C4-2B (cell line): Measurements from ENCODE around the gene TCF7L1.

Experiments used
- ZFX ChIP-seq: fragments of 450-650 bp; IDR thresholded peaks from 2 replicates; pipeline ENCODE4 v1.6.1; 2017
- TF ChIP-seq, protein P1 (sequence below): fragments of 450-650 bp; conservative IDR thresholded peaks from 2 replicates; pipeline ENCODE4 v1.5.1; 2017; ENCODE audit warnings: mild to moderate bottlenecking

DNA sequence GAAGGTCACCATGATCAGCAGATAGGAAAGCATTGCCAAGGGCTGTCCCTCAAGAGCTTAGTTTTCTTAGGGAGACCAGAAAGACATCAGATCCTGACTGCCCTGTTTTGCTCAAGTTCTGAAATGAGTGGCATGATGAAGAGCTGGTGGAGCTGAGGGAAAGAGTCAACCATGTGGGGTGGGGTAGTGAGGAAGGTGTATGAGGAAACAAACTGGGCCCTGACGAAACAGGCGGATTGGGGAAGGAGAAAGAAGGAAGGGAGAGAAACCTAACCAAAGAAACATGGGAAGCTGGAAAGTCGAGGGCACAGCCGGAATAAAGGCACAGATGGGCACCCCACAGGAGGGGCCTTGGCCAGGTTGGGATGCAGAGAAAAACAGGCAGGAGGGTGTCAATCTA is 186.6 kb downstream of the TCF7L1 start:
- TF ChIP-seq, protein P1, sequence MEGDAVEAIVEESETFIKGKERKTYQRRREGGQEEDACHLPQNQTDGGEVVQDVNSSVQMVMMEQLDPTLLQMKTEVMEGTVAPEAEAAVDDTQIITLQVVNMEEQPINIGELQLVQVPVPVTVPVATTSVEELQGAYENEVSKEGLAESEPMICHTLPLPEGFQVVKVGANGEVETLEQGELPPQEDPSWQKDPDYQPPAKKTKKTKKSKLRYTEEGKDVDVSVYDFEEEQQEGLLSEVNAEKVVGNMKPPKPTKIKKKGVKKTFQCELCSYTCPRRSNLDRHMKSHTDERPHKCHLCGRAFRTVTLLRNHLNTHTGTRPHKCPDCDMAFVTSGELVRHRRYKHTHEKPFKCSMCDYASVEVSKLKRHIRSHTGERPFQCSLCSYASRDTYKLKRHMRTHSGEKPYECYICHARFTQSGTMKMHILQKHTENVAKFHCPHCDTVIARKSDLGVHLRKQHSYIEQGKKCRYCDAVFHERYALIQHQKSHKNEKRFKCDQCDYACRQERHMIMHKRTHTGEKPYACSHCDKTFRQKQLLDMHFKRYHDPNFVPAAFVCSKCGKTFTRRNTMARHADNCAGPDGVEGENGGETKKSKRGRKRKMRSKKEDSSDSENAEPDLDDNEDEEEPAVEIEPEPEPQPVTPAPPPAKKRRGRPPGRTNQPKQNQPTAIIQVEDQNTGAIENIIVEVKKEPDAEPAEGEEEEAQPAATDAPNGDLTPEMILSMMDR: no peak
- TF ChIP-seq ZFX: no peak
